Hematopoietic multipotent progenitor cell treated with erythropoietin and hydrocortisone succinate and interleukin-3 and kit ligand, for 6 days (in vitro differentiated cells): ENCODE results near the gene TAOK2.

Source experiments
- DNase-seq: peaks from one replicate; pipeline ENCODE4 v3.0.0-alpha.2; 2015

Gene TAOK2

GRCh38 chr16:29988346-29989075 lies 14.8 kb downstream of the TAOK2 start:
- DNase-seq = no peak

- no peak for DNase-seq
Measured at GRCh38 chr16:29989111-29989858, 15.6 kb downstream of the TAOK2 start.

GRCh38 chr16:29990034-29990433 lies 16.4 kb downstream of the TAOK2 start:
- no peak for DNase-seq

- no peak for DNase-seq
Measured at GRCh38 chr16:29990883-29991570, 17.4 kb downstream of the TAOK2 start.

GRCh38 chr16:29991571-29991904 lies 17.9 kb downstream of the TAOK2 start:
- no peak for DNase-seq

GRCh38 chr16:29992344-29992967 lies 18.8 kb downstream of the TAOK2 start:
- no peak for DNase-seq

- no peak for DNase-seq
Measured at GRCh38 chr16:29993191-29993902, 19.7 kb downstream of the TAOK2 start.

DNA sequence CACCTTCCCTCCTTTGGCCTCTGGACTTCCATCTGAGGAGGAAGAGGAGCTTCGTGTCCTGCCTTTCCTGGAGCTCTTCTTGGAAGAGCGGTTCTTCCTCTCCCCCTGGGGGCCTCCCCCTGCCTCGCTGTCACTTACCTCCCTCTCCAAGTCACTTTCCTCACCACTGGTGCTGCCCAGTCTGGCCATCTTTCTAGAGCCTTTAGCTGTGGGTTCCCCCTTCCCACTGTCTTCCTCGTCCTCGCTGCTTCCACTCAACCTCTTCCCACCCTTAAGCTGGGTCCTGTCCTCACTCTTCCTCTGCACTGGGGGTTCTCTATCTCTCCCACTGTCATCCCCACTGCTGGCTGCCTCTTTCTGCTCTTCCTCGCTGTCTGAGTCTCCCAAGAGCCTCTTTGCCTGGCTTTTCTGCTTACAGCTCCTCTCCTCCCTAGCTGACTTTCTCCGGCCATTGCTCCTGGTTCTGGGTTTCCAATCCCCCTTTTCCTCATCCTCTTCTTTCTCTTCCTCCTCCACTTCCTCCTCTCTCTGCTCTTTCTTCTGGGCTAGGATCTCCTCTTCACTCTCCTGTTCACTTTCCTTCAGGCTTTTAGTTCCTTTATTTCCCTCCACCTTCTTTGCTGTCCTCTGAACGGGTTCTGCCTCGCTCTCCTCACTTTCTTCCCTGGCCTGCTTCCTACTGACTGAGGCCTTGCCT lies 20.4 kb downstream of the TAOK2 start:
- DNase-seq = no peak

DNA sequence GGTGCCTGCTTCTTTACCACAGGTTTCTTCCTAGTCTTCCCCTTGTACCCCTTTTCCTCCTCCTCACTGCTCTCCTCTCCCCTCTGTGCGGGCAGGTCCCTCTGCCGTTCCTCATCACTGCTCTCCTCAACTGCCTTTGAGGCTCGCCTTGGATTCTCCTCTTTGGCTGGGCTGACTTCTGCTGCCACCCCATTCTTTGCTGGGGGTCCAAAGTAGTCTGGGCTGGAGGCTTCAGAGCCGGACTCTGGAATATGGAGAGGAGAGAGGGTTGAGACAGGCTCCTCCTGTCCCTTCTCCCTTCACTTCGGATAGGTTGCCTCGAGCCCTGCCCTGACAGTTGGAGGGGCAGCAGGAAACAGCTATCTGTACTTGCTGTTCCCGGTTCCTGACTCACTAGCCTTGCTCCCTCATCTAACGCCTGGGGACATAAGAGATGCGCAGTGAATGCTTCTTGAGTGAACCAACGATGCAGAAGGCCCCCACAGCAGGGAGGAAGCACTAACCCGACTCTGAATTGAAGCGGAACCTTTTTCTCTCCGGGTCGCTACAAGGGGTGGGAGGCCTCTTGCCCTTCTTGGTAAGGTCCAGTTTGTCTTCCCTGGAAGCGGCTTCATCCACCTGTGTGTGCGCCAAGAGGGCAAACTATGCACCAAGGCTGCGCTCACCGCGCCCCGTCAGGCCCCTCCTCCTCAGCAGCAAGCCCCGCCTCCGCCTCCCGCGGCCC lies 21.1 kb downstream of the TAOK2 start:
- DNase-seq = peak; percentile 72

DNA sequence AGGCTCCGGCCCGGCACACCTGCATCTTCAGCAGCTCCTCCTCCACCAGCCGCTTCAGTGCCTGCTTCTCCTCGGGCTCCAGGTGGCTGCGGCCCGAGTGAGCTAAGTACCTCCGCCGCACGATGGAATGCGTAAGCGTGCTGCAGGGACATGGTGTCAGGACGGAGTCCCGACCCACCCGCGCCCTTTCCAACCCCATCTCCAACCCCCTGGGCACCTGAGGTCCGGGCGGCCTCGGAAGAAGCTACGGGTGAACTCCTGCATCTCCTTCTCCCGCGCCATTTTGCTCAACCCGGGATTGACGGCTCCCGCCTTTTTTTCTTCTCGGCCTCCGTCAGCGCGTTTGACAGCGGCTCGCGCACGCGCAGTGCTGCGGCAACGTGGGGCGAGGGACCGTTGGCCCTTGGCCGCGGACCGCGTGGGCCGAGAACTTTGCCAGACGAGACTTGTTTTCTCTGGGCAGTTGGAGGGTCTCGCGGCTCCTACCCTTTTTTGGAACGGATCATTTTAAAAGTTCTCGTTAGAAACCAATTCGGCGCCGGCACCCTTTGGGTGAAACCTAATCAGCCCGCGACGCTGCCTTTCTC lies 21.7 kb downstream of the TAOK2 start, which contains the start of gene HIRIP3:
Gene HIRIP3 (minus strand): TSS at position 294 of the 587 bp plus-strand sequence. CDS start 12 bp downstream, at position 282.
- DNase-seq = peak; percentile 95

GRCh38 chr16:29995911-29996765 lies 22.5 kb downstream of the TAOK2 start, which contains the start of gene INO80E:
Gene INO80E (plus strand): TSS chr16:29996241. CDS start chr16:29996311, 70 bp downstream.
- DNase-seq = peak; percentile 98

DNA sequence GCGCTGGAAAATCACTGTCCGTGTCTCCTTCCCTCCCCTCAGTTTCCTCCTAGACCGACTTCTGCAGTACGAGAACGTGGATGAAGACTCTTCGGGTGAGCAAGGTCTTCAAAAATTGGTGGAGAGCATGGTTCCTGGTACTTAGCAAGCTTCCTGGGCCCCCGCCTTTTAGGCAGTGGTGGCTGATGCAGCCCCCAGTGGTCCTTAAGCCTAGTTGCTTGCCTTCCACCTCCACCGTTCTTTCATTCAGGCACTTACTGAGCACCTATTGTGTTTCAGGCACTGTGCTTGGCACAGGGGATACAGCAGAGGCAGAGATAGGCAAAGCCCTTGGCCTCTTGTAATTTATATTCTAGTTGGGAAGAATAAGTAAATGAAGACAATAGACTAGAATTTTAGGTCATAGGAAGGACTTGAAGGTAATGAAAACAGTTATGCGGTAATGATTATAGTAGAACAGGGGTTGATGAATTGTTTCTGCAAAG lies 23.1 kb downstream of the TAOK2 start:
- DNase-seq = peak; percentile 35

DNA sequence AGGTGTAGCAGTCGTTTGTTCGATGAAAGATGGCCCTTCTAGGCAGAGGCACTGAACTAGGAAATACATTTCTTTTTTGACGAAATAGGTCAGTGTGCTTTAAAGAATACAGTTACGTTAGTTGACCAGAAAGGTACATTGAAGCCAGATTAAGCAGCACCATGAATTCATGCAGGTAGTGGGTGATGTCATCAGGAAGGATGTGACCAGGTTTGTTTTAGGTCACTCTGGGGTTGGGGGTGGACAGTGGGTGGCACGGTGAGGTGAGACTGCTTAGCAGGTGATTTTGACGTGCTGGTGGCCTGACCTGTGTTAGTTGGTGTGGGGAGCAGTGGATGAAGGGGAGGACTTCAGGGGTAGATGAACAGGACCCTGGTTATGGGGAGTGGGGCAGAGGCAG lies 25.9 kb downstream of the TAOK2 start:
- DNase-seq = no peak

DNA sequence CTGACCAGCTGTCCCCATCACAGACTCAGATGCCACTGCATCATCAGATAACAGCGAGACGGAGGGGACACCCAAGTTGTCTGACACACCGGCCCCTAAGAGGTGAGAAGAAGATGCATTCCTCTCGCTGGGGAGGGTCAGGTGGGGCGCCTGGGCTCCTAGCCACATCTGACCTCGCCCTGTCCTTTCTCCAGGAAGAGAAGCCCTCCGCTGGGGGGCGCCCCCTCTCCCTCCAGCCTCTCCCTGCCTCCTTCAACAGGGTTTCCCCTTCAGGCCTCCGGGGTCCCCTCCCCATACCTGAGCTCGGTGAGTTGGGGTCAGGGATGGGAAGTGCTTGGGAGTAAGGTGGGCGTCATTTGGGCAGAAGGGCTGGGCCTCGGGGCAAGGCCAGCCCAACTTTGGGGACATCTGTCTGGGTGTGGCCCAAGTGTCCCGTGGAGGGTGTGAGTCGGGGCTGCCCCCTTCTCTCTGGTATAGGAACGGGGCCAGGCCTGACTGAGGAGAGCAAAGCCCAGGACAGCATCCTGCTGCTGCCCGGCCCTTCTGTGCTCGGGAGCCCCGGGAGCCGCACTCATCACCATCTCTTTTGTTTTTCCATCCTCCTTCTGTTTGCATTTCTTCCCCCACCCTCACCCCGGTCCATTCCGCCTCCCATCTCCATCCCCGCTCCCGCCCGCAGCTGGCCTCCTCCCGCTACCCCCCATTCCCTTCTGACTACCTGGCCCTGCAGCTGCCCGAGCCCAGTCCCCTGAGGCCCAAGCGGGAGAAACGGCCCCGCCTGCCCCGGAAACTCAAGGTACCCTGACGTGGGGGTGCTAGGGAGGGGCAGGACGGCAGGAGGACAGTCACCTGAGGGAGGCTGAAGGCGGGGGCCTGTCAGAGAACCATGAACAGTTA lies 27.3 kb downstream of the TAOK2 start:
- no peak for DNase-seq

DNA sequence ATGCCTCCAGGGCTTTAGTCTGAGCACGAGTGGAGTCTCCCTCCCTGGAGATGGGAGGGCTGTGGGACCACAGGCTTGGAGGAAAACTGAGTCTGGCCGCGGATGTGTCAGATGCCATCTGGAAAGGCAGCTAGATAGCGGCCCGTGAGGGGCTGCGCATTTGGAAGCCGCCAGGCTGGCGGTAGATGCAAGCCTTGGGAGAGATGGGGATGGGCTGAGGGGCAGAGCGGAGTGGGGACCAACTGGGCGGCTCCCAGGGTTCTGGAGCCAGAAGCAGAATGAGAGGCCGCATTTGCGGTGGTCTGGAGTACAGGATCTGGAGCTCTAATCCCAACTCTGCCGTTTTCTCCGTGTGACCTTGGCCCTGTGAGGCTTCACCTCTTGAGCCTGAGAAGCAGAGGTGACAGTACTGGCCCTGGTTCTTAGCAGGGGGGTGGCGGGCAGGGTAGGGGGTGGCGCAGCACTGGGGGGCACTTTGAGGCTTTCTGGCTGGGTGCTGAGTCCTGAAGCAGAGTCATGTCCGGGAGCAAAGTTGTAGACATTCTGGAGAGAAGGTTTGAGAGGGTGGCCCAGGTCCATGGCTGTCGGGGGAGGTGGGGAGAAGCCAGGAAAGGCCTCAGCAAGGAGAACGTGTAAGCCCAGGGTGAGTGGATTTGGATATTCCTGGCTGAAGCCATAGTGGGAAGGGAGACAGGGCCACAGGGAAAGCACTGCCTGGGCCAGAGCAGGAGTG lies 29.1 kb downstream of the TAOK2 start:
- no peak for DNase-seq

DNA sequence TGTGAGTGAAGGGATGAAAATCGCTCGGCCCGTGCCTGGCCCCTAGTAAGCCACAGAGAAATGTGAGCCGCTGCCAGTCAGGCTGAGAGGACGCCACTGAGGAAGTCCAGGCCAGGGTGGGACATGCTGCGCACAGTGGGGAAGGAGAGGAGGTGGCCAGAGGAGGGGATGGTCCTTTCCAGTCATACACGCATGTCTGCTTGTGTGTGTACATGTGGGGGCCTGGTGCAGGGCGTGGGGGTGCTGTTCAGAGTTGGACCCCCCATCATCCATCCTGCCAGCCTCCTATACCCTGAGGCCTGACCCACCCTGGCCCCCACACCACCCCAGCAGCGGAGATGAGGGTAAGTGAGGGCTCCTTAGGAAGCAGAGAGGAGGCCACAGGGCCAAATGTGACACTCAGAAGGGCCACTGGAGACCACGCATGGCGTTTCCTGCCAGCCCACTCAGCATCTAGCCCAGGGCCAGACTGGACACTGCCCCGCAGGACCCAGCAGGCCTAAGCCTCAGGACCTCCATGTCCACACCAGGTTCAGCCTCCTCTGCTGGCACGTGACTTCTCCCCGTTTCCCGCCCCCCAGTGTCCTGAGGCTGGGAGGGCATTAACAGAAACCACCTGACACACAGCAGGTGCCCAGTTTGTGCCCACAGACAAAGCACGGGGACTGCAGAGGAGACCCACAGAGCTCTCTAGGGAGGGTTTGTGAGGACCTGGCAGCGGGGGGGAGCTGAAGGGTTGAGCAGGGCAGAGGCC lies 30.2 kb downstream of the TAOK2 start:
- no peak for DNase-seq

- DNase-seq = no peak
Measured at GRCh38 chr16:30004424-30004776, 30.7 kb downstream of the TAOK2 start.
